GM21390 (cell line): ENCODE data around the gene ADGRA1.
"Not testable (repeated sequence)": the region's sequence is repeated elsewhere in the genome, so short reads cannot be mapped to it uniquely, and the experiment has no call there.

Source experiments
- ATAC-seq: cut with Tn5 transposase; IDR thresholded peaks from one replicate; pipeline ENCODE4 v1.9.1; 2021; ENCODE audit not compliant: unreplicated experiment

ADGRA1 gene

DNA sequence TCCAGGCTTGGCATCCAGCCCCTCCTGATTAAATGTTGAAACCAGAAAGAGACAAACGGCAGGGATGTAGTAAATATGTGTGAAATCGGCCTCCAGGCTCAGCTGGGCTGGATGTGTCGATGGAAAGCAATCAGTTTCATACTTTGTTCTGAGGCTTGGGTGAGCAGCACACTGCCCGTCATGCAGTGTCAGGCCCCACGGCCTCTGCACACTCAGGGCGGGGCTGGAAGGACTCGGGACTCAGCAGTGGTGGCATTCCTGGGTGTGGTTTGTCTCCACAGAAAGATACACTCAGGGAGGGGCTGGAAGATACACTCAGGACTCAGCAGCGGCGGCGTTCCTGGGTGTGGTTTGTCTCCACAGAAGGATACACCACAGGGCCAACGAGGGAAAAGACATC is 22.0 kb downstream of the ADGRA1 start:
- ATAC-seq, result no peak

DNA sequence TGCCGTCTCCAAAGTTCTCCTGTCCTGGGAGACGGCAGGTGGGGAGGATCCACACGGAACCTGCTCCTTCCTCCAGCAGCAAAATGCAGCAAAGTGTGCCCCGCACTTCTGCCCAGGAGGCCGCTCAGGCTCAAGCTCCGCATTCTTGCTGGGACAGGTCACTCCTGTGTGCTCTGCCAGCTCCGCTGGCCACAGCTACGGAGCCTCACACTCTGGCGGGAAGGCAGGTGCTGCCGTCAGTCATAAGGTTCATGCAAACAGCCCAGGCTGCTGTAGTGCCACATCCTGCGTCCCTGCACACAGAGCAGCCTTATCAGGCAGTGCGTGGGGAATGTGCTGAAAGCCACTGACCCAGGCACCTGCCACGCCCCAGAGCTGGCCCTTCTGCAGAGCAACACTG is 22.4 kb downstream of the ADGRA1 start:
- ATAC-seq, result no peak

DNA sequence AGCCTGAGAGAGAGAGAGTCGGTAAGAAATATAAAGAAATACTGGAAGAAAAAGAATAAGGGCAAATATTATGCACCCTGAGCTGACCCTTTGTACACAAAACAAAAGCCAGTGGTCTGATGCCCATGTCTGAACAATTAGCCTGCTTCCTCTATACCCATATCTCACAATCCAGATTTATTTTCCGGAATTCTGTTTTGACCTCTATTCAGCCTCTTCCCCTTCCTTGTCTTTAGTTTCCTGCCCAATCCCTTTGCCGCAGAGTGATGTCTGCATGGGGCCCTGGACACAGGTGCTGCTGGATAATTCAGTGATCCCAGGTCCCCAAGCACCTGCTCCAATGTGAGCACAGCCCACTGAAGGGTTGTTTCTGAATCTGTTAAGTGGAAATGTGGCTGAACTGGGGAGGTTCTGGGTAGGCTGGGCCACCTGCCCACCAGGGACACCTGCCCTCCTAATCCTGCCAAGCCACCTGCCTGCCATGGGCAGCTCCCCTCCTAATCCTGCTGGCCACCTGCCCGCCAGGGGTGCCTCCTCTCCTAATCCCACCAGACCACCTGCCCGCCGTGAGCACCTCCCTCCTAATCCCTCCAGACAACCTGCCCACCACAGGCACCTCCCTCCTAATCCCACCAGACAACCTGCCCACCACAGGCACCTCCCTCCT is 23.0 kb downstream of the ADGRA1 start:
- ATAC-seq, result no peak

DNA sequence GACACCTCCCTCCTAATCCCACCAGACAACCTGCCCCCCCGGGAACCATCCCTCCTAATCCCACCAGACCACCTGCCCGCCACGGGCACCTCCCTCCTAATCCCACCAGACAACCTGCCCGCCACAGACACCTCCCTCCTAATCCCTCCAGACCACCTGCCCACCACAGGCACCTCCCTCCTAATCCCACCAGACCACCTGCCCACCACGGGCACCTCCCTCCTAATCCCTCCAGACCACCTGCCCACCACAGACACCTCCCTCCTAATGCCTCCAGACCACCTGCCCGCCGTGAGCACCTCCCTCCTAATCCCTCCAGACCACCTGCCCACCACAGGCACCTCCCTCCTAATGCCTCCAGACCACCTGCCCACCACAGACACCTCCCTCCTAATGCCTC is 23.9 kb downstream of the ADGRA1 start:
- not testable (repeated sequence) for ATAC-seq

DNA sequence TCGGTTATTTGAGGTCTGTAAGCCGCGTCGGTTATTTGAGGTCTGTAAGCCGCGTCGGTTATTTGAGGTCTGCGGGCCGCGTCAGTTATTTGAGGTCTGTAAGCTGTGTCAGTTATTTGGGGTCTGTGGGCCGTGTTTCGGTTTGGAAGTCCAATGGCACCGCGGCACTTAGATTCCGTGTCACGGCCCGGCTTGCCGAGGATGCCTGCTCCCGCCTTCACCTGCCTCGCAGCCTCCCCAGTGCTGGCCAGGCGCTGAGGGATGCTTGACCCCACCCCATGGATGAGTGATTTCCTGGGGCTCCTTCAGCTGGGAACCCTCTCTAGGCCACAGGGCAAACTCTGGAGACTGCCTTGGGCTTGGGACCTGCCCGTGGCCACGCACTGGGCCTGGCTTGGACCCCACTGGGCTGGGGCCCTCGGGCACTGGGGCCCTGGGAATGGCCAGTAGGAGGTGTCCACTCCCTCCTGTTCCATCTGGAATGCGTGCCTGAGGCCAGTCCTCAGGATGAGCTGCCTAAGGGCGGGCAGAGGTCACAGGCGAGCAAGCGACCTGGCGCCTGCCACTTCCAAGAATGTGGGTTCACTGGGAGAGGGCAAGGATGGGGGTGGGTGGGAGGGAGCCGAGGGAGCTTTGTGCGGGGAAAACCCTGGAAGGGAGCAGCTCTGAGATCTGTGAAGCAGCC is 25.6 kb downstream of the ADGRA1 start:
- ATAC-seq, result no peak

DNA sequence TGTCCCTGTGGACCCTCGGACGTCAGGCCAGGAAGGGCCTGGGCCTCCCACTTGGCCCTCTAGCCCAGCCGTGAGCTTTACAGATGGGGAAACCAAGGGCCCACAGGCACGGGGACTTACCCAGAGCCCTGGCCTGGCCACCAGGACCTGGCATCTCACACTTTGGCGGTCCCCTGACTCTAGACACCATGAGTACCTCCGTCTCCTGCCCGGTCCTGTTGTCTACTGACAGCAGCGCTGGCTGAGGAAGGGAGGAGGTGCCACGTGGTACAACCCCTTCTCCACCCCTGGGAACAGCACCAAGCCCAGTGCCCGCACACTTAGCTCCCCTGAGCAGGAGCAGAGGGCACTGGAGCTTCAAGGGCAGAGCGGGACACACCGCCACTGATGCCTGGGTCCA is 26.1 kb downstream of the ADGRA1 start:
- no peak for ATAC-seq

DNA sequence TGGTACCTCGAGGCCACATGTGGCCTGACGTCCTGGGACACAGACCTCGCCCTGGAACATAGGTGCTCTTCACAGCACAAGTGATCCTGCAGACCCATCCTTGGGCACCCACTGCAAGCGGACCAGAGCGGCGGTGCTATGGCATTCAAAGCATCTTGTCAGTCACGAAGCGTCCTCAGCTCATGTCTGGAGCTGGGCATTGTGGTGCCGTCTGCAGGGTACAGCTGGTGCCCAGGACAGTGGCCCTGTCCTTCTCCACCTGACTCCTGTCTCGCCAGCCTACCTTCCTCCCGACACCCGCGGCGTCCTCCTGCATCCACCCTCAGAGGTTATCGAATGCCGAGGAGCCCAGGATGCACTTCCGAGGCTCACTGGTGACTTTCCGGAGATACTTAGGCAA is 26.5 kb downstream of the ADGRA1 start:
- no peak for ATAC-seq

DNA sequence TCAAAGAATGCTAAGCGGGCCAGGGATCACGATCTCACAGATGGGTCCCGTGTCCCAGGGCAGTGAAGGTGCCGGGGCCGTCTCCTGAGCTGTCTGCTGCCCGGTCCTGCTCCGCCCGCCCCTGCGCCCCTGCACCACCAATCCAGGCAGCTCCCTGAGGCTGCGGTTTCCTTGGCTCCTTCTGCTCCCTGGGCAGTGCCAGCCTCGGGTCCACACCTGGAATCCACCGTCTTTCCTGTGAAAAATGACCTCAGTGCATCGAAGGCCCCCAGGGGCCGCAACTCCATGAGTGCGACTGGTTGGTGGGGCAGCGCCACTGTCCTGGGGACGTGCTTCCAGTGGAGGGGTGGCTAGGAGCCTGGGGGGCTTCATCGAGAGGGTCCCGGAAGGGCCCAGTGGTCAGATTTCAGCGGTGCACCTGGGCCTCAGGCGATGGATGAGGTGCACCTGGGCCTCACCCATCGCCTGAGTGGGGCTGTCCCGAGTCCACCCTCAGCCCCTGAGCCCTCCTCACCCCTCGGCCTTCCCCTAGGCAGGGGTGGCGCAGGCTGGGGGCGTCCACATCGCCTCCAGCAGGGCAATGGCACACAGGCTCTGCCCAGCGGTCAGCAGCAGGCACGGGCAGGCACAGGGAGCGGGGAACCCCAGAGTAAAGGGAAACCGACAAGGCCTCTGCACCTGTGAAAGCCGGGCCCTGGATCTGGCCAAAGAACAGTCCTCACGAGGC is 27.2 kb downstream of the ADGRA1 start:
- ATAC-seq, result no peak

DNA sequence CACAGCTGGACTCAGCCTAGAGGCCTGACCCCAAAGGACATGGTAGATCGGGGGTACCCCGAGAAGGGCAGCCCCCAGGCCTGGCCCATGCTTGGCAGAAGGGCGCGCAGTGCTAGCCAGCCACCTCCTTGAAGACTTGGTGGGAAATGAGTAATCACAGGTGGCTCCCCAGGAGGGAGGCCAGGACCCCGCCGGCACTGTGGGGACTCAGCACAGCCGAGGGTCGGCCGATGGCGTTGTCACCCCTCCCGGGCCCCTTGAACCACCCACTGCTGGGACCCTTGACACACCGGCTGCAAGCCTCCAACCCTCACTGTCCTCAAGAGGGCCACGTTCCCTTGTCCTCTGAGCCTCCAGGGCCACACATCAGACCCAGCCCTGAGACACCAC is 27.7 kb downstream of the ADGRA1 start:
- no peak for ATAC-seq

DNA sequence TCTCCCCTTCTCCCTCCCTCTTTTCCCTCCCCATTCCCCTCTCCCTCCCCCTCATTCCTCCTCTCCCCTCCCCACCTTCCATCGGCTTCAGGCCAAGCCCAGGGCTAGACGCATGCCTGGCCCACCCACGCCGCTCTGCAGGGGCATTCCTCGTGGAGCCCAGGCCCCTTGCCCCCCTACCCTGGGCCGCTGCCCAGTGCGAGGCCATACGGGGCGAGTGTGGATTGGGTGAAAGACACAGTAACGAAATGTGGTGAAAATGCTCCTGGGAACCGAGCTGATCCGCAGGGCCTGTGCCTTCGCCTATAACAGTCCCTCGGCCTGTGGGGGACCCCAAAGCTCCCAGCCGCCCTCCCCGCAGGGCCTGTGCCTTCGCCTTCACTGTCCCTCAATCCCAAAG is 28.3 kb downstream of the ADGRA1 start:
- no peak for ATAC-seq

DNA sequence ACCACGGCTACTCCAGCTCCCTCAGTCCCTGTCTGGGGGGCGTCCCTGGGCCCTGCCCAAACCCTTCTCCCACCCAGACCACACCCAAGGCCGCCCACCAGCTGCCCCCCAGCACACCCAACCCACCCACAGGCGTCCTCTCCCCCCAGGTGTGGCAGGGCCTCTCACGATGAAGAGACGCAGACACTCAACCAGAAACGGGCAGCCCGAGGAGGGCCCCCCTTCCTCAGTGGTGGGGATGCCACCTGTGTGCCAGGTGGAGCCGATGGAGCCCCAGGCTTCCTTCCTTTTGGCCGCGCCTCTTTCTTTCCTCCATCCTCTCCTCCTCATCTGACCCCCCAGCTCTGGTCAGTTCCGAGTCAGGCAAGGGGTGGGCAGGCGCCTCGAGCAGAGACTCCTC is 28.7 kb downstream of the ADGRA1 start:
- no peak for ATAC-seq

DNA sequence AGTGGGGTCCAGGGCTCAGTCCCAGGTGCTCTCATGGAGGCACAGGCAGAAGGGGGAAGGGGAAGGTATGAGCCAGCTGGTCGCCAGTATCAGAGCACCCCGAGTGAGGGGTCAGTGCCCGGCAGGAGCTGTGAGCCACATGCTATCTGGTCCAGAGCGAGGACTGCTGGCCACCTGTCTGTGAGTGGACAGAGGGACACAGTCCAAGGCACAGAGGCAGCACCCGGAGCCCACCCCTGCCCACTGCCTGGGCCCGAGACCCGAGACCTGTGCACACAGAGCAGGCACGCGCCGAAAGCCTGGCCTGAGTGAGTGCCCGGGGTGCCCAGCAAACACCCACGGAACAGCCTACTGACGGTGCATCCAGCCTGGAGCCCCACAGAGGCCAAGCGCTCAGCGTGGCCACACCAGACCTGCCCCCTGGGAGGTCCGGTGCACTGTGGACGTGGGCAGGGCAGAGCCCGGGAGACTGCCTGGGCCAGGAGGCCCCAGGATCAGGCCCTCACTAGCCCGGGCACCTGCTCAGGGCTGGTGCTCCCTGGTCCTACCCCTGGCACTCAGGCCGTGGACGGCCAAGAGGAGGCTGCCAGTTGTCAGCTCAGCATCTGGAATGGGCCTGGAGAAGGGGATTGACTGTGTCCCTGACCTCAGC is 29.4 kb downstream of the ADGRA1 start:
- ATAC-seq, result no peak

DNA sequence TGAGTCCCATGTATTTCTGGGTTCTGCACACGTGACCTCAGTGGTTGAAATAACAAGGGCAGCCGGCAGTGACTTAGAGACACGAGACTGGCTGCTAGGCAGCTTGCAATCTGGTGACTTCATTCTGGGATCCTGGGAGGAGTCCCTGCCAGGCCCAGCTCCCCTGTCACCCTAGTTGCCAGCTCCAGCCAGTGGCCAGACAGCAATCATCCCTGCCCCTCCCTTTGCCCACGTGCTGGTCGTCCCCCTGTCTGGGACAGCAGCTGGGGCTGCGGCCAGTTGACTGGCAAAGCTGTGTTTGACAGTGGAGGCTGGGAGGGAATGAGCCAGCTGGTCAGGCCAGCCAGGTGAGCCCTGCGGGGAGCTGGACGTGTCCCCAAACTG is 30.0 kb downstream of the ADGRA1 start:
- no peak for ATAC-seq

DNA sequence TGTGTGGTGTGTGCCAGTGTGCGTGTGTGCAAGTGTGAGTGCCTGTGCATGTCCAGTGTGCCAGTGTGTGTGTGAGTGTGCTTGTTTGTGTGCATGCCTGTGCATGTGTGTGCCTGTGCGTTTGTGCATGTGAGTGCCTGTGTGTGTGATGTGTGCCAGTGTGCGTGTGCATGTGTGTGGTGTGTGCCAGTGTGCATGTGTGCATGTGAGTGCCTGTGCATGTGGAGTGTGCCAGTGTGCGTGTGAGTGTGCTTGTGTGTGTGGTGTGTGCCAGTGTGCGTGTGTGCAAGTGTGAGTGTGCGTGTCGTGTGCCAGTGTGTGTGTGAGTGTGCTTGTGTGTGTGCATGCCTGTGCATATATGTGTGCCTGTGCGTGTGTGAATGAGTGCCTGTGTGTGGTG is 33.8 kb downstream of the ADGRA1 start:
- no peak for ATAC-seq

DNA sequence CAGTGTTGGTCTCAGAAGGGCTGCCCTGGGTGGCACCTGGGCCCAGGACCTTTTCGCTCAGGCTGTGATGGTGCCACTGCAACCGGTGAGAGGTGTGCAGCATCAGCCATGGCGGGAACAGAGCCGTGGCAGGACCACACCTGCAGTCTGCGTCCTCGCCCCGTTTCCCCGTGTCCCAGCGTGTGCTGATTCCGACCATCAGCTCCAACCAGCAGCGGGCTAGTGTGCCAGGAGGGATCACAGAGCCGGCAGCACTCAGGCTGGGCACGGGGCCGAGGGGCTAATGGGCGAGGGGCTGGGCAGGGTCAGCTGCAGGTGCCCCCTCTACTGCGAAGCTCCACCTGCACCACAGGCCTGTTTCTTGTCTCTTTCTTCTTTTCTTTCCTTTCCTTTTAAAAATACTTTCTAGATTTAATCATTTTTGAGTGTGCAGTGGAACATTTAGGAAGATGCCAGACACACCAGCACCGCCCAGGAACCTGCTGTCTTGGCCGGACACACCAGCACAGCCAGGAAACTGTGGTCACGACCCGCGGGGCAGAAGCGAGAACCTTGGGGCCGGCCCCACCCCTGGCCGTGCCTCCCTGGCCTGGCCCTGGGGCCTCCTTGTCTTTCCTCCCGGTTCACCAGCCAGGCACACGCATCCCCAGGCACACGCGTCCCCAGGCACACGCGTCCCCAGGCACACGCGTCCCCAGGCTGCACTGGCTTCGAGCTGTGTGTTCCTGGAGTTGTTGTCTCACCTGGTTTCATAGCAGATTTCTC is 34.6 kb downstream of the ADGRA1 start:
- ATAC-seq, result no peak

DNA sequence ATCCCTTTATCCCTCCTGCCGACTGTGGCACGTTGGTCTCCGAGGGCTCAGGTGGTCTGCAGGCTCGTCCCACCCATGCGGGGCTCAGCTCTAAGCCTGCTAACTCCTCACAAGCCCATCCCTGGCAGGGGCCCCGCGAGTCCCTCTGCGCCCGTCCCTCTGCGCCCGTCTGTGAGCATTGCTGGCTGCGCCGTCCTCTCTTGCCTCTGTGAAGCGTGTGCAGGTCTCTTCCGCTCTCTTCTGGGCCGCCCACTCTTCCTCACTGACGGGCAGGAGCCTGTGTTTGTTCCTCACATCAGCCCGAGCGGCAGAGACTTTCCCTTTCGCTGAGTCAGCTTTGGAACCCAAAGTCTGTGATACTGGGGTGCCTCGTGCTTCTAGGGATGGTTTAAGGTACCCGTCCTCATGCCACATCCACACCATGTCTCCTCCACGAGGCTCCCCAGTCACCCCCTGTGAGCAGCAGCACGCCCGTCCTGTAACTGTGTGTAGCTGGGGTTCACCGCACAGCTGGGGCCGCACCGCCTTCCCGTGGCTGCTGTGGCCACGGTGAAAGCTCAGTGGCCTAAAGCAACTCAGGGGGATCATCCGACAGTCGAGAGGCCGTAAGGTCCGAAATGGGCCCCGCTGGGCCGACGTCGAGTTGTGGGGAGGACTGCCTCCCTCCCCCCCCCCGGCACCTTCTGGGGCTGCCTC is 35.5 kb downstream of the ADGRA1 start:
- ATAC-seq, result no peak

DNA sequence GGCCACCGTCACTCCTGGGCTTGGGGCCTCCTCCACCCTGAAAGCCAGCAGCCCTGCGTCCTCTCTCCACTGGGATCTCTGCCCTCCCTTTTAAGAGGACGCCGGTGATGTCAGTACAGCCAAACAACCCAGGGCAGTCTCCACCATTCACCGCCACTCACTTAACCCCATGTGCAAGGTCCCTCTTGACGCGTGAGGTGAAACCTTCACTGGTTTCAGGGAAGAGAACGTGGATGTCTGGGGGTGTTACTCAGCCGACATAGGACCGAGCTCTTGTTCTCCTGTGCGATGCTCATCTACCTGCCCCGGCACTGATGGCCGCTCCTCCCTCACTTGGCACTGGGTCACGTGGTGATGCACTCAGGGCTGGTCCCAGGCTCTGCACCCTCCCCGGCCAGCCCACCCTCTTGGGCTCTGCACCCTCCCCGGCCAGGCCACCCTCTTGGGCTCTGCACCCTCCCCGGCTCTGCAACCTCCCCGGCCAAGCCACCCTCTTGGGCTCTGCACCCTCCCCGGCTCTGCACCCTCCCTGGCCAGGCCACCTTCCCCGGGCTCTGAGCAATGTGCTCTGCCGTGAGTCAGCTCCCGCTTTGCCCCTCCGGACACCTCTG is 36.1 kb downstream of the ADGRA1 start:
- ATAC-seq, result no peak

DNA sequence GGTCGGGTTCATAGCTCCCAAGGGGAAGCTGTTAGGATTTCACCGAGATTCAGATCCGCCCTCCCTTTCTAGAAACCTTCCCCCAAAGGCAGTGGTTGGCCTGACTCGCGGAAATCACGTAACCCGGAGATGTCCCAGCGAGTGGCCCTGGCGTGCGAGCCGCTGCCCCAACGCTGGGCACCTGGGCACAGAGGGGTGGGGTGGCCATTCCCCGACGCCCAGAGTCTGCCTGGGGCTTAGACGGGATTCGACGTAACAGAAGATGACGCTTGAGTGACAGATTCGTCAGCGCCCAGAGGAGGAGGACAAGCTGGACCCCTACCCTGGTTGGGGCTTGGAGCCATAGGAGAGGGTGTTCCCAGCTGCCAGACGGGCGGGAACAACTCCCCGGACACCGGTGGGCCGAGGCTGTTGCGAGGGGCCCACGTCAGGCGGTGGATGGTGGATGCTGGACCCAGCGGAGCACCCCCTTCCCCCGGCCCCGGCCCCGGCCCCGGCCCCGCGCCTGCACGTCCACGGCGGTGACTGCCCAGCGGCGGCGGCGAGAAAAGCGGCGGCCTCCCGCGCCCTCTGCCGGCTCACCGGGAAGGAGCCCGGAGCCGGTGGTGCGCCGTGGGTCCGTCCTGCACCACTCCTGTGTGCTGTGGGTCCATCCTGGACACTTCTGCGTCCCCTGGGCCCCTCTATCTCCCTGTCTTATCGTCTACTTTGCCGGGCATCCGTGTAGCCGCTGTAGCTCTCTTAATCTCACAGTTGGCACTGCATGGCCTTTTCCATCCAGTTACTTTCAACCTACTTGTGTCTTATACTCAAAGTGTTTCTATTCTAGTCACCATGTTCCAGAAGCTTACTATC is 36.9 kb downstream of the ADGRA1 start:
- no peak for ATAC-seq

DNA sequence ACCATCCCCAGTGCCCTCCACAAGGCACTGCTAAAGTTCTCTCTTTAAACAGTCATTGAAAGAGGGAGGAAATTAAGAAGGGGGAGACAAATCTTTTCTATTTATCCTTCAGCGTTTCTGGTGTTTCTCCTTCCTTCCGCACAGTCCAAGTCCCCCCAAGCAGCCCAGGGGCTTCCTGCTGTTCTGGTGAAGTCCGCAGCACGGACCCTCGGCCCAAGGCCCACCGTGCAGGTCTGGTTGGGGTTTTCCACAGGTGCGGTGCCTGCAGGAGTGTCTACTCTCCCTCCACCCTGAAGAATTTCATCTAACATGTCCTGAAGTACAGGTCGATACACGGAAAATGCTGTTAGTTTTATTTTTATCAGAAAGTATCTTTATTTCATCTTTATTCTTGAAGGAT is 38.2 kb downstream of the ADGRA1 start:
- ATAC-seq, result no peak
